Activated CD8-positive, alpha-beta T cell treated with anti-CD3 and anti-CD28 coated beads, Interleukin-2, amount 10 ng/mL, durations not matched to agents 7 days and 5 days (primary cell): Measurements from ENCODE around the gene TMEM184B. TPM values are rescaled to one million over a fixed set of nuclear protein-coding genes. Genes with fewer than 3 reads are reported as not detected.
"Not testable (repeated sequence)": the region's sequence is repeated elsewhere in the genome, so short reads cannot be mapped to it uniquely, and the experiment has no call there.

Source experiments
- ATAC-seq: fragments of 150-1000 bp; cut with Tn5 transposase; one replicate; pipeline ENCODE4 v1.10.0; 2021; ENCODE audit warnings: moderate library complexity
- CTCF ChIA-PET: fragments of 350-600 bp; sonication (Branson Sonifier 250); formaldehyde crosslinking; loops from one replicate; lab custom pipeline; 2021; ENCODE audit warnings: antibody characterized with exemption; lab: Charles Lee
- POLR2A ChIA-PET: fragments of 350-600 bp; sonication (Branson Sonifier 250); formaldehyde crosslinking; loops from one replicate; lab custom pipeline; 2021; ENCODE audit warnings: antibody characterized with exemption; lab: Charles Lee
- DNase-seq: peaks from one replicate; pipeline ENCODE4 v3.0.0-alpha.2; 2020
- H3K27ac Mint-ChIP-seq: one replicate; pipeline ENCODE4 v1.8.0; 2021; ENCODE audit warnings: mild to moderate bottlenecking, mixed read lengths
- H3K27me3 Mint-ChIP-seq: one replicate; pipeline ENCODE4 v1.8.0; 2021; ENCODE audit warnings: low read depth, mixed read lengths
- H3K36me3 Mint-ChIP-seq: one replicate; pipeline ENCODE4 v1.8.0; 2021; ENCODE audit warnings: low read depth, mixed read lengths
- H3K4me1 Mint-ChIP-seq: one replicate; pipeline ENCODE4 v1.8.0; 2021; ENCODE audit warnings: low read depth, mixed read lengths
- H3K4me3 Mint-ChIP-seq: one replicate; pipeline ENCODE4 v1.8.0; 2021; ENCODE audit warnings: mild to moderate bottlenecking, mixed read lengths
- H3K9me3 Mint-ChIP-seq: one replicate; pipeline ENCODE4 v1.8.0; 2022; ENCODE audit warnings: mixed read lengths; ENCODE audit not compliant: insufficient read depth
- total RNA-seq, 2 experiments: library from RNA; stranded (reverse); gene quantifications; one replicate each; pipeline ENCODE4 v1.2.3, GENCODE V29; 2021

Gene TMEM184B
- total RNA-seq, 2 experiments from 2014 or later: 30.8 to 31.4 TPM

GRCh38 chr22:38177926-38178604, 94.7 kb downstream of the TMEM184B start:
- ChIA-PET CTCF (interaction anchor here (0.6 kb wide), 1 partner anchor 9 kb away, joined by 3 read pairs; no protein-coding TSS in a partner anchor), POLR2A (interaction anchor here (1.1 kb wide), 1 partner anchor 23 kb away, joined by 5 read pairs; no protein-coding TSS in a partner anchor)
- Mint-ChIP-seq H3K4me1 (peaks cover 82% of the 10 kb centered on the region), H3K27me3 (no peaks in the 10 kb centered on the region), H3K4me3 (no peak overlapping the region), H3K9me3 (no peaks in the 10 kb centered on the region), H3K27ac (peak overlapping the region; percentile 52), H3K36me3 (peaks cover 2% of the 10 kb centered on the region)
- no peak for ATAC-seq
- no peak for DNase-seq

GRCh38 chr22:38177571-38177925, 95.3 kb downstream of the TMEM184B start:
- H3K27me3 Mint-ChIP-seq, H3K27ac Mint-ChIP-seq, H3K4me3 Mint-ChIP-seq, DNase-seq, H3K9me3 Mint-ChIP-seq, H3K36me3 Mint-ChIP-seq, POLR2A ChIA-PET, ATAC-seq: not testable (repeated sequence)
- H3K4me1 Mint-ChIP-seq: peaks cover 82% of the 10 kb centered on the region
- CTCF ChIA-PET: interaction anchor here (0.6 kb wide), 1 partner anchor 9 kb away, joined by 3 read pairs; no protein-coding TSS in a partner anchor

- no peaks in the 10 kb centered on the region for H3K9me3 Mint-ChIP-seq
- H3K36me3 Mint-ChIP-seq: peaks cover 2% of the 10 kb centered on the region
- CTCF ChIA-PET: interaction anchor here (0.6 to 1.9 kb wide), 3 partner anchors 10 to 62 kb away, joined by 3 to 9 read pairs (median 4); no protein-coding TSS in a partner anchor
- no peak overlapping the region for H3K4me3 Mint-ChIP-seq
- DNase-seq (no peak), ATAC-seq (no peak)
- H3K27ac Mint-ChIP-seq: peak overlapping the region; percentile 57
- peaks cover 83% of the 10 kb centered on the region for H3K4me1 Mint-ChIP-seq
- H3K27me3 Mint-ChIP-seq: no peaks in the 10 kb centered on the region
- POLR2A ChIA-PET: interaction anchor here (0.6 to 0.8 kb wide), 2 partner anchors 22 to 56 kb away, joined by 3 read pairs; no protein-coding TSS in a partner anchor
Observed at GRCh38 chr22:38177044-38177443, 95.8 kb downstream of the TMEM184B start.

GRCh38 chr22:38176170-38176741, 96.6 kb downstream of the TMEM184B start:
- Mint-ChIP-seq H3K27ac (peak overlapping the region; percentile 57), H3K9me3 (no peaks in the 10 kb centered on the region), H3K27me3 (no peaks in the 10 kb centered on the region), H3K36me3 (no peaks in the 10 kb centered on the region), H3K4me1 (peaks cover 80% of the 10 kb centered on the region), H3K4me3 (no peak overlapping the region)
- CTCF ChIA-PET: interaction anchor here (1.4 to 1.9 kb wide), 2 partner anchors 25 to 61 kb away, joined by 4 to 9 read pairs; no protein-coding TSS in a partner anchor
- POLR2A ChIA-PET: interaction anchor here (0.6 to 0.8 kb wide), 3 partner anchors 23 to 55 kb away, joined by 3 read pairs; partner anchors contain the start of gene MAFF
- DNase-seq (peak; percentile 42), ATAC-seq (peak; percentile 38)

GRCh38 chr22:38175206-38176118, 97.3 kb downstream of the TMEM184B start:
- H3K36me3 Mint-ChIP-seq: no peaks in the 10 kb centered on the region
- peak overlapping the region; percentile 31 for H3K27ac Mint-ChIP-seq
- DNase-seq: no peak
- H3K27me3 Mint-ChIP-seq: no peaks in the 10 kb centered on the region
- H3K4me1 Mint-ChIP-seq: peaks cover 72% of the 10 kb centered on the region
- ATAC-seq: no peak
- no peaks in the 10 kb centered on the region for H3K9me3 Mint-ChIP-seq
- no peak overlapping the region for H3K4me3 Mint-ChIP-seq
- POLR2A ChIA-PET: interaction anchor here (0.6 to 2.0 kb wide), 2 partner anchors 26 to 29 kb away, joined by 3 to 4 read pairs; partner anchors contain the start of gene MAFF
- CTCF ChIA-PET: interaction anchor here (1.4 to 1.9 kb wide), 2 partner anchors 26 to 61 kb away, joined by 4 to 9 read pairs; no protein-coding TSS in a partner anchor

- no peaks in the 10 kb centered on the region for H3K36me3 Mint-ChIP-seq
- no peaks in the 10 kb centered on the region for H3K27me3 Mint-ChIP-seq
- ATAC-seq (no peak), DNase-seq (no peak)
- no peak overlapping the region for H3K27ac Mint-ChIP-seq
- H3K9me3 Mint-ChIP-seq: no peaks in the 10 kb centered on the region
- H3K4me1 Mint-ChIP-seq: peaks cover 64% of the 10 kb centered on the region
- H3K4me3 Mint-ChIP-seq: no peak overlapping the region
- ChIA-PET CTCF (interaction anchor here (1.1 kb wide), 1 partner anchor 10 kb away, joined by 4 read pairs; no protein-coding TSS in a partner anchor), POLR2A (interaction anchor here (0.6 to 2.0 kb wide), 2 partner anchors 27 to 30 kb away, joined by 3 to 4 read pairs; partner anchors contain the start of gene MAFF)
Observed at GRCh38 chr22:38174626-38175025, 98.2 kb downstream of the TMEM184B start.

GRCh38 chr22:38173641-38173906, 99.2 kb downstream of the TMEM184B start:
- peaks cover 2% of the 10 kb centered on the region for H3K36me3 Mint-ChIP-seq
- no peak for ATAC-seq
- ChIA-PET POLR2A (interaction anchor here (0.9 to 2.0 kb wide), 3 partner anchors 27 to 59 kb away, joined by 3 to 4 read pairs (median 3); no protein-coding TSS in a partner anchor), CTCF (interaction anchor here (1.1 to 1.3 kb wide), 2 partner anchors 11 to 268 kb away, joined by 3 to 4 read pairs; partner anchors contain the start of gene MICALL1)
- H3K4me3 Mint-ChIP-seq: no peak overlapping the region
- no peak for DNase-seq
- peaks cover 55% of the 10 kb centered on the region for H3K4me1 Mint-ChIP-seq
- peak overlapping the region; percentile 91 for H3K27ac Mint-ChIP-seq
- H3K9me3 Mint-ChIP-seq: no peaks in the 10 kb centered on the region
- H3K27me3 Mint-ChIP-seq: no peaks in the 10 kb centered on the region

- ChIA-PET CTCF (interaction anchor here (1.1 to 1.3 kb wide), 2 partner anchors 11 to 267 kb away, joined by 3 to 4 read pairs; partner anchors contain the start of gene MICALL1), POLR2A (interaction anchor here (0.9 to 2.0 kb wide), 3 partner anchors 28 to 58 kb away, joined by 3 to 4 read pairs (median 3); no protein-coding TSS in a partner anchor)
- Mint-ChIP-seq H3K9me3 (no peaks in the 10 kb centered on the region), H3K27ac (peak overlapping the region; percentile 91), H3K4me1 (peaks cover 51% of the 10 kb centered on the region), H3K36me3 (peaks cover 2% of the 10 kb centered on the region), H3K4me3 (no peak overlapping the region), H3K27me3 (no peaks in the 10 kb centered on the region)
- DNase-seq (peak; percentile 49), ATAC-seq (peak; percentile 43)
Observed at GRCh38 chr22:38172832-38173640, 99.8 kb downstream of the TMEM184B start.

GRCh38 chr22:38171927-38172831, 100.6 kb downstream of the TMEM184B start:
- peaks cover 43% of the 10 kb centered on the region for H3K4me1 Mint-ChIP-seq
- ATAC-seq (no peak), DNase-seq (no peak)
- ChIA-PET POLR2A (no interaction called here), CTCF (interaction anchor here (0.7 to 1.4 kb wide), 2 partner anchors 57 to 120 kb away, joined by 3 read pairs; no protein-coding TSS in a partner anchor)
- no peaks in the 10 kb centered on the region for H3K9me3 Mint-ChIP-seq
- H3K4me3 Mint-ChIP-seq: no peak overlapping the region
- no peaks in the 10 kb centered on the region for H3K27me3 Mint-ChIP-seq
- peaks cover 2% of the 10 kb centered on the region for H3K36me3 Mint-ChIP-seq
- peak overlapping the region; percentile 91 for H3K27ac Mint-ChIP-seq

GRCh38 chr22:38170469-38170868, 102.3 kb downstream of the TMEM184B start:
- Mint-ChIP-seq H3K27ac (no peak overlapping the region), H3K4me1 (peaks cover 29% of the 10 kb centered on the region), H3K27me3 (no peaks in the 10 kb centered on the region), H3K9me3 (no peaks in the 10 kb centered on the region), H3K4me3 (no peak overlapping the region), H3K36me3 (peaks cover 7% of the 10 kb centered on the region)
- POLR2A ChIA-PET: interaction anchor here (0.7 kb wide), 1 partner anchor 19 kb away, joined by 3 read pairs; no protein-coding TSS in a partner anchor
- ATAC-seq (no peak), DNase-seq (no peak)
- CTCF ChIA-PET: no interaction called here
